SIG-M5 treated with dmso at 0.1 percent for 504 hours (cell line): Measurements from ENCODE around the gene CEPT1.
A peak's percentile ranks its signal among the peaks of the same experiment; 100 is the strongest.
"Not testable (repeated sequence)": the region's sequence is repeated elsewhere in the genome, so short reads cannot be mapped to it uniquely, and the experiment has no call there.

ENCODE experiments used
- DNase-seq: peaks from one replicate; lab custom pipeline; 2025; ENCODE audit not compliant: unreplicated experiment; lab: John Stamatoyannopoulos, UW

The CEPT1 gene

DNA sequence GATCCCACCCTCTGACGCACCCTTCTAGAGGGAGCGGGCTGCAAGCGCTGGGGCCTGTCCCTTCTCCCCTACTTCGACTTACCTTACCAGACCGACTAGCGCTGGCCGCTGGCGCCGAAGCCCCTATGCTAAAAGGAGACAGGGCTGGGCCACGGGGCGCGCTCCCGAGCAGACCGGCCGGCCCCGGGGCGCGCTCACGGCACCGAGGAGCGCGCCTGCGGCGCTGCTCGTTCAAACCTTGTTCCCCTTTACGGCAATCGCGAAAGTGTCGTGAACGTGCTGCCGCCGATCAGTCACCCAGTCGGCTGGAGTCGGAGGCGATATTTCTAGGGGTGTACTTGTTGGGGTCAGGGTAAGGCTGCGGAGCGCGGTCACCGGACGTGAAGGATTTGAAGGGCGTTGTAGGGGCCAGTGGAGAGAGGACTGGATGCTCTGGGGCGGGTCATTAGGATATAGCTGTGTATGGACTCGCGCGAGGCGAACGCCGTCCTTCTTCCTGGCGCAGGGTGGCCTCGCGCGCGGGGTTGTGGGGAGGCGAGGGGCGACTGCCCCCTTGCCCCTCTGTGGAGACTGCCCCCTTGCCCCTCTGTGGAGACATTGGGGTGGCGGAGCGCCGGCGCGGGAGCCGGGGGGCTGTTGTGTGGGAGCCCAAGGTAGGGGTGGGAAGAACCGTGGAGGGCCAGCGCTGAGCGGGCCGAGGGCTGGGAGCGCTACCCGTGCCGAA is at the start of gene CEPT1, which contains the start of gene DRAM2:
TSS of gene CEPT1 (plus strand) at position 268 of the 724 bp plus-strand sequence. CDS start 7,492 bp downstream, outside the sequence.
TSS of gene DRAM2 (minus strand) at position 138 of the 724 bp plus-strand sequence. CDS start 8,539 bp downstream, outside the sequence.
- DNase-seq = peak; percentile 83

DNA sequence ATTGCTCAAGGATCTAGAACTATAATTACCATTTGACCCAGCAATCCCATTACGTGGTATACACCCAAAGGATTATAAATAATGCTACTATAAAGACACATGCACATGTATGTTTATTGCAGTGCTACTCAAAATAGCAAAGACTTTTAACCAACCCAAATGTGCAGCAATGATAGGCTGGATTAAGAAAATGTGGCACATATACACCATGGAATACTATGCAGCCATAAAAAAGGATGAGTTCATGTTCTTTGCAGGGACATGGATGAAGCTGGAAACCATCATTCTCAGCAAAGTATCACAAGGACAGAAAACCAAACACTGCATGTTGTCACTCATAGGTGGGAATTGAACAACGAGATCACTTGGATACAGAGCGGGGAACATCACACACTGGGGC is 44.6 kb upstream of the CEPT1 start:
- DNase-seq = not testable (repeated sequence)

DNA sequence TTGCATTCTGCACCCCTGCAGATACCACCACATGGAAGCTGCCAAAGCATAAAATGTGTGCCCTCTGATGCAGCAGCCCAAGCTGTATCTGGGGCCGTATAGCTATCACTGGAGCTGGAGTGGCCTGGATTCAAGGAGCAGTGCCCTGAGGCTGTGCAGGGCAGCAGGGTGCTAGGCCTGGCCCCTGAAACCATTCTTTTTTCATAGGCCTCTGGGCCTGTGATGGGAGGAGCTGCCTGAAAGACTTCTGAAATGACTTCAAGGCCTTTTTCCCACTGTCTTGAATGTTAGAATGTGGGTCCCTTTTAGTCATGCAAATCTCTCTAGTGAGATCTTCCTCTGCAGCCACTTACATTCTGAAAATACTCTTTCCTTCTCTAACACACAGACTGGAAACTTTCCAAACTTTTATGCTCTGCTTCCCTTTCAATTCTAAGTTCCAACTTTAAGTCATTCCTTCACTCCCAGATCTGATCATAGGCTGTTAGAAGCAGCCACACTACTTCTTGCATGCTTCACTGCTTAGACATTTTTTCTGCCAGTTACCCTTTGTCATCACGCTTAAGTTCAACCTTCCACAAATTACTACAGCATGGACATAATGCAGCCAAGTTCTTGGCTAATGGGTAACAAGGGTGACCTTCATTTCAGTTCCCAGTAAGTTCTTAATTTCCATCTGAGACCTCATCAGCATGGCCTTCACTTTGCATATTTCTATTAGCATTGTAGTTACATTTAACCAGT is 42.5 kb upstream of the CEPT1 start:
- no peak for DNase-seq

DNA sequence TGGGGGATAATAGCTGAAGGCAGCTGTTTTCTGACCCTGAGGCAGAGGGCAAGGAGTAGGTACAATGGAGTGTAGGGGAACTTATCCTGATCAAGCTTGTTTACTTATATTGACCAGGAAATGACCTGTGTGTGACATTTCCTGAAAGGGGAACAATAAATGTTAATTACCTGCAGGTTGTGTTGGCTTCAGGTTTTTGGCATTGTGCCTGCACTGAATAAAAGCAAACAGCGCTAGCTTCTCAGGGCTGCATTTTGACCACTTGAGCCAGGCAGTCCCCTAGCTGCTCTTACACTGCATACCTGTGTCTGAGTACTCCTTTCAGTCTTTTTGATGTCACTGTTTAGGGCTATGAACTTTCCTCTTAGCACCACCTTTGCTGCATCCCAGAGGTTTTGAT is 40.7 kb upstream of the CEPT1 start:
- DNase-seq = no peak

DNA sequence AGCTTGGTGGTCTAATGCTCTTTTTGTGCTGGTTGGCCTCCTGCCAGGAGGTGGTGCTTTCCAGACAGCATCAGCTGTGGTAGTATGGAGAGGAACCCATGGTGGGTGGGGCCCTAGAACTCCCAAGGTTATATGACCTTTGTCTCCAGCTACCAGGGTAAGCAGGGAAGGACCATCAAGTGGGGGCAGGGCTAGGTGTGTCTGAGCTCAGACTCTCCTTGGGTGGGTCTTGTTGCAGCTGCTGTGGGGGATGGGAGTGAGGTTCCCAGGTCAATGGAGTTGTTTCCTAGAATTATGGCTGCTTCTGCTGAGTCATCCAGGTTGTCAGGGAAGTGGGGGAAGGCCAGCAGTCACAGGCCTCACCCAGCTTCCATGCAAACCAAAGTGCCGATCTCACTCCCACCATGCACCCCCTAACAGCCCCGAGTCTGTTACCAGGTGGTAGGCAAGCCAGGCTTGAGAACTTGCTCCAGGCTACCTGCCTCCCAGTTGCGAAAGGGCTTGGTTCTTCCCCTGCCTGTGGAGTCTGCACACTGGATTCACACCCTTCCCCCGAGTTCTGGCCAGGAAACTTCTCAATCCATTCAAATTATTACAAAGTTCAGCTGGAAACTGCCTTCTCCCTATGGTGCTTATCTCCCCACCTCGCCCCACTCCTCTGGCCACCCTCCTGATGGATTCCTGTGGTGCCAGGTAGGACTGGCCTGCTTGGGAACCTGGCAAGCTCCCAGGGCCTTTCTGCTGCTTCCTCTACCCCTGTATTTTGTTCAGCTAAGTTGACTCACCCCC is 38.0 kb upstream of the CEPT1 start:
- DNase-seq = no peak

DNA sequence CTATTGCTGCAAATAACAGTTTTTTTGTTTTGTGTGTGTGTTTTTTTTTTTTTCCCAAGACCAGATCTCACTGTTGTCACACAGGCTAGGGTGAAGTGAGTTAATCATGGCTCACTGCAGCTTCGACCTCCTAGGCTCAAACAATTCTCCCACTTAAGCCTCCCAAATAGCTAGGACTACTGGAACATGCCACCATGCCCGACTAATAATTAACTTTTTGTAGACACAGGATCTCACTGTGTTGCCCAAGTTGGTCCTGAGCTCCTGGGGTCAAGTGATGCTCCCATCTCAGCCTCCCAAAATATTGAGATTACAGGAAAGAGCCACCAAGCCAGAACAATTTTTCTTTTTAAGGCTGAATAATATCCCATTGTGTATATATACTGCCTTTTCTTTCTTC is 35.0 kb upstream of the CEPT1 start:
- DNase-seq = no peak

DNA sequence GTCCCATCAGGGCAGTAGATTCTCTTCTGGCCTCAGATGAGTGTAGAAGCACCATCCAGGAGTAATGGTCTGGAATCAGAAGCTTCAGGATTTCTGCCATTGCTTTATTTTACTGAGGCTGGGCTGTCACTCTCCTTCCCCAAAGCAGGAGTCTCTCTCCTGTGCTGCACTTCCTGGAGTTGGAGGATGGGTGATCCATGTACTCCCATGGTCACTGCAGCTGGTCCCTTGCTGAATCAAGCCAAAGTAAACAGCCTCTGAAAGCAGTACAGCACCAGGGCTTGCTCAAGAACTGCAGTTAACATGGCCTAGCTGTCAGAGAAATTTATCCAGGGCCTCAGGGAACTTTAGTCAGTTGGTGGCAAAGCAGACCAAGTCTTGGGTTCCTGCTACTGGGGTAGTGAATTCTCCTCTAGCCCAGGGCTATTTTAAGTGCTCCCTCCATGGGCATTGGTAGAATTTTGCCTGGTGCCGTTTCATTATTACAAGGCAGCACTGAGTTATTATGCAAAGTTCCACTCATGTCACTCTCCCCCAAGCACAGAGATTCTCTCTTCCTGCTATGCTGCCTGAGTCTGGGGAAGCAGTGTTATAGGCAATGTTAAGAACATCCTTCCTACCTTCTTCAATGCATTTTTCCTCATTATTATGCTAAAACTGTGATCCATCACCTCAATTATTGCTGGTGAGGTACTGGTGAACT is 29.7 kb upstream of the CEPT1 start:
- no peak for DNase-seq

DNA sequence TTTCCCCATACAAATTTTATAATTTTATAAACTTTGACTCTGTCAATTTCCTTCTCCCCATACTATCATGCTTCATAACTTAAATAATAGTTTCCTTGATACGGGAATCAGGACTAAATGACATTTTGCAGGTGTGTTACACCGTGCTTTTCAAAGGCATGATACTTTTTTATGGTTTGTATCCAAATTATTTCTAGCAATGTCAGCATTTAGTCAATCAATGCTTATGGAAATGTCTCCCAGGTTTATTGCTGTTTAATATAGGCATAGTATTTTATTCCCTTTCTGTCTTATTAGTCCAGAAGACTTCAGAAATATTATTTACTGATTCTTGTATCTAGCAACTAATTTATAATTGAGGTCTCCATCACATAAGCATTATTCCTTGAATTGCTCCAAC is 23.5 kb upstream of the CEPT1 start:
- DNase-seq = no peak

DNA sequence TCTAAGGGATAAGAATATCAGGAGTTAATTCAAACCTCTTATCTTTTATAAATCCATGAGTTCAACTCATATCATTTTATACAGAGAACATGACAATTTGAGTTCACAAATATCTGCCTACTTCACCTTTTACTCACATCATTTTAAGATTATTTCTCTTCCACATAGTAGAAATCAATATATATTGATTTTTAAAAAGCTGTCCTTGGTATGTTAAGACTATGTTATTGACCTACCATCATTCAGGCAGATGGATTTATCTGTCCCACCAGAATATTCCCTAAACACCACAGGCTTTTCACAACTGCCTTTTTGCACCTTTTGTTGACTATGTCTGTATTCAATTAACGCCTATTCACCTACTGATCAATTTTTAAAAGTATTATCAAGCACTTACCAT is 13.7 kb upstream of the CEPT1 start:
- DNase-seq = no peak

DNA sequence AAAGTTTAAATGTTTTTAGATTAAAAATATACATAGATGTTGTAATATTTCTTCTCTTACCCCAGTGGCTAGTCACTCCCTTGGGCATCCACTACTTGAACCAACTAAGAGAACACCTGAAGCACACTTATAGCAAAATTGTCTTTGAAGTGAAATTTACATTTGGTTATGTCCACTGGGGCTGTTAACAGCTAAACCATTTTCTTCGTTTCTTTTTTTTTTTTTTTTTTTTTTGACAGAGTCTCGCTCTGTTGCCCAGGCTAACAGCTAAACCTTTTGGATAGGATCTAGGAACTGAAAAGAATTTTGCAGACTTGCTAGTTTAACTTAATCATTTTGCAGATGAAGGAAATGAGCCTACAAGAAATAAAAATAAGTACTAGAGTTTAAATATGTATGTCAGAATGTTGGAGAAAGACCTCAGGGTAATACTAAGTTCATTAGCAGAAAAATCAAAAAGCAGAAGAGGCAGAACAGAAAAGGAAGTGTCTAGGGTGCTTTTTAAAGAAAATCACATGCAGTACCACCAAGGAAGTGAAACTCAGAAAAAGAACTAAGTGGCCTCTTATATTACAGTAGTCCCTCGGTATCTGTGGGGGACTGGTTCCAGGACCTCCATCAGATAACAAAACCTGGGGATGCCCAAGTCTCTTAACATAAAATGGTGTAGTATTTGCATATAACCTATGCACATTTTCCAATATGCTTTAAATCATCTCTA is 11.9 kb upstream of the CEPT1 start:
- peak; percentile 89 for DNase-seq

DNA sequence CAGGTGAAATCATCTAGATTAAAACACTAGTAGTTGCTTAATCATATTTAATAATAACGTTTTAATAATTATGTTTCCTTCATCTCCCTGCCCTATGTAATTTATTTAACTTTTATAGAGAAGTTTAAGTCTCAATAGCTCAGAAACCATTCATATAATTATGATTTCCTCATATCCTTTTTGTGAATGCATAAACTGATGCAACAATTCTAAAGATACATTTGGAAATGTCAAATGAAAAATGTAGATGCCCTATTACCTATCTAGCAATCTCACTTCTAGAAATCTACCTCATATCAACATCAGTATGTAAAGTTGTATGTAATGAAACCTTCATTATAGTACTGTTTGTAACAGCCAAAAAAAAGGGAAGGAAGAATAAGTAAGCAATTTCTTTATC is 10.6 kb upstream of the CEPT1 start:
- no peak for DNase-seq

DNA sequence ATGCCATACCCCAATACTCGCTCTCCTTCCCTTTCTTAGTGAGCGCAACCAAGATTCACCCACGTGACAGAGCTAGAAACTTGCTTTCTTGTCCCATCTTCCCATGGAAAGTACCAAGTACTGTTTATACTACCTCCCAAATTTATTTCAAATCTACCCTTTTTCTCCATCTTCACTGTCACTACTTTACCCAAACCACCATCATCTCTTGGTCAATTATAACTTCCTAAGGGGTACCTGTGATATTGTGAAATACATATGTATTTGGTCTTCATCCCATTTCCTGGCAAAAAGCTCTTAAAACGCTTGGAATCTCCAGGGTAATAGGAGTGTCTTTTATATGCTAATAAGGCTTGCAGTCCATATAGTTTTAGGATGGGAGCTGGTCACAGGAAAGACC is 8.3 kb upstream of the CEPT1 start:
- no peak for DNase-seq

DNA sequence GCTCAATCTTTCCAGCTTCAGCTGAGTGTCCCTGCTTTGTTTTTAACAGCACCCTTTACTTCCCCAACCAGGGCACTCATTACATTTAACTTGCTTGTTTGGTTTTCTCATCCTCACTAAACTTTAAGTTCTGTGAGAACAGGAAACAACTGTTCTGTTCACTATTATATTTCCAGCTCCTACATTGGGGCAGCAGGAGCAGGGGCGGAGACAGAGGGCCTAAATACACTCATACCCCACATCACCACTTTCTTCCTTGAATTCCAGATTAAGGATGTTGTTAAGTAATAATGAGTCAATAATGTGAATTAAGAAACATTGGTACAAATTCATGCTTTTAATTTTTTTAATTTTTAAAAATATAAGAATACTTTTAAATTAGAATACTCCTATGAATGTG is 6.2 kb upstream of the CEPT1 start:
- no peak for DNase-seq

DNA sequence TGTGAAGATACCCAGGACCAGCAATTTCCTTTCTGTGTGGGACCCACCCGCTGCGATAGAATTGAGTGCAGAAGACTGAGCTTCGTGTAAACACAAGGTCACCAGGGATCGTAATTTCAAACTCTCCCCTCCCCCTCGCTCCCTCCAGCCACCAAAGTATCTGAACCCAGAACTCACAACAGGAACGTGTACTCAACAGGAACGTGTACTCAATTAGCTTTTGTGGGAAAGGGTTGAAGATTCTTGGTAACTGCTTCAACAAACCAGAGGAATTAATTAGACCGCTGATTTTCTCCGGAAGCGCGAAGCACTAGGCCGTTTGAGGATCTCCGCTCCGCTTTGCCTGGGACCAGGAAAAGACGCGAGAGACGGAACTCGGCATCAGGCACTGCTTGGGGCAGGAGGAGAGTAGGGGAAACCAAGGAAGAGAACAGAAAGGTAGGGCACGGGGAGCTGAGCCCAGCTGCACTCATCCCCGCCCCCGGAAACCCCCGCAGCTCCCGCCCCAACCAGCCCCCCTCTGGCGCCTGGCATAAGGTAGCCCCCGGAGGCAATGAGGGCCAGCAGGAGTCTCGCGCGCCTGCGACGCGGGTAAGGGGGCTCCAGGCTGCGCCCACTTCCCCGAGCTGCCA is 583 bp upstream of the CEPT1 start:
- peak; percentile 74 for DNase-seq

DNA sequence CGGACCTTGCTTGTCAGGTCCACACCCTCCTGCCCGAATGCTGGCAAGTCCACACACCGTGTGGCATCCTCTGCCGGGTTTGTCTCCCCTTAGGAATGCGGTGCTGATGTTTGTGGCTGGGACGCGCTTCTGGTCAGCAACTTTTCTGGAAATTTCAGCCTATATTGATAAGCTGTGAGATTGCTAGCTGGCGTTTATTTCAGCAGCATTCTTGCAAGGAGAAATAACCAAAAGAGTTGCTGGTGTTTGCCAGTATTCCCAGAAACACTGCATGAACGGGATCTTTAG is 601 bp downstream of the CEPT1 start:
- peak; percentile 33 for DNase-seq

DNA sequence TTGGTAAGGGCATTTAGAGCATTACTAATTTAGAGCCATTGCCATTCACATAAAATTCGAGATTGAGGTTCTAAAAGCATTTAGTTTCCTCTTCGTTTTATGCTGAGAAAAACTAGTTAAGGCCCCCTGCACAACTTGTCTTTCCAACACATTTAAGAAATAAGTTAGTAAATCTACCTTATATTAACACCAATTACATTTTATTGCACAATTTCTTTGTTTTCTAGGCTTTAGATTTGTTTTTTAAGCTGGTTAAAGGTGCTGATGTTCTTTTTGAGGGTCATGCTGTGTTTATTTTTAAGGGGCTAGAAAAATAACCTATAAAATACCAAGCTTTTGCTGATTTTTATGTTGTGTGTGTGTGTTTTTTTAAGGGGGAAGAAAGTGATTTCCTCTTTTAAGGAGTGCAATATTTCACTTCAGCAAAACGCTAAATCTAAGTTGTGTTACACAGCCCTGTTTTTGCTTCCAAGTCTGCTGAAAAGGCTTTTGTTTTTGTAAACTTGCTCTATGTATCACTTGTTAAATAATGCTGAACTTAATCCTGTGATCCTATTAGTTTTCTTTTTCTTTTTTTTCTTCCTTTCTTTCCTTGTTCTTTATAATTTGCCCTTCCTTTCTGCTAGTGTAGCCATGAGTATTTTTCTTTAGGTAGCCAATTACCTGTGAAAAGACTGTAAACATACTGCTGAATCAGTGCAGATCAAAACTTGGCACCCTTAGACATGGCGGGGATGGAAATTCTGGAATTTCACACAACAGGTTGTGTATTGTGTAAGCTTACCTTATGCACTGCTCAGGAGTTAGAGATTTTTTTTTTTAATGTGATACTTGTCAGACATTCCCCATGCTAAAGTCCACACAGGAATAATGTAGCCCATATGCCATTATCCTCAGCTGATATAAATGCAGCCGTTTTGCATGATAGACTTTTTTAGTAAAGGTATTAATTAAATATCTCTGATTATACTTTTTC is 1.5 kb downstream of the CEPT1 start:
- no peak for DNase-seq

DNA sequence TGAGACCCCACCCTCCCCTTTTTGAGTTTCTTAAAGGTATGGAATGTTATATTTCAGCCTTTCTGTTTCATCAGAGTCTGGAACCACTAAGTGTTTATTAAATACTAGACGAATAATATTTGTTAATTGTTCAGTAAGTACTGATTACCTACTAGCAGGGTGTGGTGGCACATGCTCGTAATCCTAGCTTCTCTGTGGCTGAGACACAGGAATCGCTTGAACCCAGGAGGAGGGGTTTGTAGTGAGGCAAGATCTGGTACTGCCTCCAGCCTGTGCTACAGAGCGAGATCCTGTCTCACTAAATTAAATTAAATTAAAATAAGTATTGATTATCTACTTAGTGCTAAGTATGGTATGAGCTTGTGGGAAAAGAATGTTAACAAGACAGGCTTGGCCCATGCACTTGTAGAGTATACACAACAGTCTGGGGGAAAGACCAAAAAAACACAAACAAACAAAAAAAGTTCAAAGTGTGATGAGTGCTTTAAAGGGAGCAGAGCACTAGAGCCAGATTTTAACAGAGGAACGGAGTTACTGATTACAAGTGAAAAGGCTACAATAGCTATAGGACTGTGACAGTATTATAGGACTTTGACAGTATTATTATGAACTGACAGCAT is 2.4 kb downstream of the CEPT1 start:
- DNase-seq = no peak

DNA sequence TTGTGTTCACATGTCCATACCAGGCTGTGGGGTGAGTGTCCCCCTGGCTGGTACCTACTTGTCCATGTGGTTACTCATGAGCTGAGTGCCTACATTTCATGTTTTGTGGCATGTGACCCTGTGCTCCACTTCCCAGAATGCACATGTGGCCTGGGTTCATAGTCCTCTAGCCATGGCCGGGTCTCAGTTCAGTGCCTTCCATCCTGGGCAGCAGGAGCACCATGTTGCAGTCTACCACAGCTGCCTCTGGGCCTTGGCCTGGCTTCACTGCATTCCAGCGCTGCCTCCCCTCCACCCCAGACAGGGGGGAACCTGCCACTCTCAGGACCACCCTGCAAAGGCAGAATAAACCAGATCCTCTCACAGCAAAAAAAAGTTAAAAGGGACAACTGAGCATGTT is 5.5 kb downstream of the CEPT1 start:
- no peak for DNase-seq
